ENCODE data around the gene EPB41L4A. TPM values are rescaled to one million over a fixed set of nuclear protein-coding genes. Genes with fewer than 3 reads are reported as not detected.

The EPB41L4A gene
- total RNA-seq, 1 donor: 0.86 TPM

- TF ChIP-seq, protein P1, sequence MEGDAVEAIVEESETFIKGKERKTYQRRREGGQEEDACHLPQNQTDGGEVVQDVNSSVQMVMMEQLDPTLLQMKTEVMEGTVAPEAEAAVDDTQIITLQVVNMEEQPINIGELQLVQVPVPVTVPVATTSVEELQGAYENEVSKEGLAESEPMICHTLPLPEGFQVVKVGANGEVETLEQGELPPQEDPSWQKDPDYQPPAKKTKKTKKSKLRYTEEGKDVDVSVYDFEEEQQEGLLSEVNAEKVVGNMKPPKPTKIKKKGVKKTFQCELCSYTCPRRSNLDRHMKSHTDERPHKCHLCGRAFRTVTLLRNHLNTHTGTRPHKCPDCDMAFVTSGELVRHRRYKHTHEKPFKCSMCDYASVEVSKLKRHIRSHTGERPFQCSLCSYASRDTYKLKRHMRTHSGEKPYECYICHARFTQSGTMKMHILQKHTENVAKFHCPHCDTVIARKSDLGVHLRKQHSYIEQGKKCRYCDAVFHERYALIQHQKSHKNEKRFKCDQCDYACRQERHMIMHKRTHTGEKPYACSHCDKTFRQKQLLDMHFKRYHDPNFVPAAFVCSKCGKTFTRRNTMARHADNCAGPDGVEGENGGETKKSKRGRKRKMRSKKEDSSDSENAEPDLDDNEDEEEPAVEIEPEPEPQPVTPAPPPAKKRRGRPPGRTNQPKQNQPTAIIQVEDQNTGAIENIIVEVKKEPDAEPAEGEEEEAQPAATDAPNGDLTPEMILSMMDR (IDR thresholded peaks at IDR 0.05; ENCODE audit: insufficient read depth, low read depth, low read length): no peak
- DNase-seq (ENCODE audit: low read depth): no peak
- no peak overlapping the region for H3K4me3 ChIP-seq (ENCODE audit: low read depth, low read length)
Measured at GRCh38 chr5:112205846-112206245, 213.2 kb downstream of the EPB41L4A start.

GRCh38 chr5:112203229-112203628 lies 215.8 kb downstream of the EPB41L4A start:
- DNase-seq (ENCODE audit: low read depth): no peak
- TF ChIP-seq, protein P1 (IDR thresholded peaks at IDR 0.05; ENCODE audit: insufficient read depth, low read depth, low read length): no peak

GRCh38 chr5:112202694-112203093 lies 216.4 kb downstream of the EPB41L4A start:
- no peak for DNase-seq (ENCODE audit: low read depth)
- H3K4me3 ChIP-seq (ENCODE audit: low read depth, low read length): no peak overlapping the region
- TF ChIP-seq, protein P1 (IDR thresholded peaks at IDR 0.05; ENCODE audit: insufficient read depth, low read depth, low read length): no peak

More at GRCh38 chr5:112203229-112203628, 215.8 kb downstream of the EPB41L4A start:
- no peak overlapping the region for H3K4me3 ChIP-seq (ENCODE audit: low read depth, low read length)

- TF ChIP-seq, protein P1 (IDR thresholded peaks at IDR 0.05; ENCODE audit: insufficient read depth, low read depth, low read length): no peak
- no peak overlapping the region for H3K4me3 ChIP-seq (ENCODE audit: low read depth, low read length)
- no peak for DNase-seq (ENCODE audit: low read depth)
Measured at GRCh38 chr5:112201141-112201540, 217.9 kb downstream of the EPB41L4A start.

DNA sequence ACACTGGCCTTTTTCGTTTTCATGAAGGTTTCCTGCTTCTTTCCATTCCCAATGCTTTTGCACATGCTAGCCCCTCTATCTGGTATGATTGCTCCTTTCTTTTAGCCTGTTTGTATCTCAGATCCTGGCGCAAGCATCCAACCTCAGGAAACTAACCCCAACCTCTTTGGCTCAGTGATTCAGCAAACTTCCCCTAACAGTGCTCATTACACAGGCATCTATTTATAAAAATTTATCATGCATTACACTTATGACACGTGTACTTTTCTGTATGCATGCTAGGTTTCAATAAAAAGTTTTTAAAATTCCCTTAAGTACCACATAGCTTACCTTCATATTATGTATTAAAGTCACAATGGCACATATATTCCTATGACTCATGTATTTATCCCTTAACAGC lies 218.9 kb downstream of the EPB41L4A start:
- TF ChIP-seq, protein P1 (IDR thresholded peaks at IDR 0.05; ENCODE audit: insufficient read depth, low read depth, low read length): no peak
- no peak for DNase-seq (ENCODE audit: low read depth)
- no peak overlapping the region for H3K4me3 ChIP-seq (ENCODE audit: low read depth, low read length)

- TF ChIP-seq, protein P1 (IDR thresholded peaks at IDR 0.05; ENCODE audit: insufficient read depth, low read depth, low read length): no peak
- no peak overlapping the region for H3K4me3 ChIP-seq (ENCODE audit: low read depth, low read length)
- no peak for DNase-seq (ENCODE audit: low read depth)
Measured at GRCh38 chr5:112196584-112196983, 222.5 kb downstream of the EPB41L4A start.

DNA sequence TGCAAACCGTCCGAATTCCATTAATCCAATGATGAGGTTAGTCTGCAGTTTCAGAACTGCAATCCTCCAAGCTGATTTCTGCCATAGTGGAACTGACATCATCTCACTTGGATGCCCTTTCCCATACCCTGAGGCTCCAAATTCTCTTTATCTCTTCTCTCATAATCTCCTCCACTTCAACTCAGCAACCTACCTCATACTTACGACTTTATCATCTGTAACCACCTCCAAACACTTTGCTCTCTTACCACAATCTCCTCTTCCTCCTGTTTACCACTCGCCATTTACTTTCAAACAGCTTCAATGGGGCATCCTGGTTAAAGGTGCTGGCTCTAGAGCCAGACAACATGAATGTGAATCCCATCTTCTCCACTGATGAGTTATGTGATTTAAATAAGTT lies 223.2 kb downstream of the EPB41L4A start:
- no peak for DNase-seq (ENCODE audit: low read depth)
- TF ChIP-seq, protein P1 (IDR thresholded peaks at IDR 0.05; ENCODE audit: insufficient read depth, low read depth, low read length): no peak
- H3K4me3 ChIP-seq (ENCODE audit: low read depth, low read length): no peak overlapping the region
